ENCODE data around the gene MAP3K8. TPM values are rescaled to one million over a fixed set of nuclear protein-coding genes. Genes with fewer than 3 reads are reported as not detected.

Gene MAP3K8
- total and polyA plus RNA-seq, 9 of the 15 experiments (the other 6 are each of a cell fraction or from before 2014, with no cell fraction given): 6.9 to 23.6 (median 13.6) TPM

DNA sequence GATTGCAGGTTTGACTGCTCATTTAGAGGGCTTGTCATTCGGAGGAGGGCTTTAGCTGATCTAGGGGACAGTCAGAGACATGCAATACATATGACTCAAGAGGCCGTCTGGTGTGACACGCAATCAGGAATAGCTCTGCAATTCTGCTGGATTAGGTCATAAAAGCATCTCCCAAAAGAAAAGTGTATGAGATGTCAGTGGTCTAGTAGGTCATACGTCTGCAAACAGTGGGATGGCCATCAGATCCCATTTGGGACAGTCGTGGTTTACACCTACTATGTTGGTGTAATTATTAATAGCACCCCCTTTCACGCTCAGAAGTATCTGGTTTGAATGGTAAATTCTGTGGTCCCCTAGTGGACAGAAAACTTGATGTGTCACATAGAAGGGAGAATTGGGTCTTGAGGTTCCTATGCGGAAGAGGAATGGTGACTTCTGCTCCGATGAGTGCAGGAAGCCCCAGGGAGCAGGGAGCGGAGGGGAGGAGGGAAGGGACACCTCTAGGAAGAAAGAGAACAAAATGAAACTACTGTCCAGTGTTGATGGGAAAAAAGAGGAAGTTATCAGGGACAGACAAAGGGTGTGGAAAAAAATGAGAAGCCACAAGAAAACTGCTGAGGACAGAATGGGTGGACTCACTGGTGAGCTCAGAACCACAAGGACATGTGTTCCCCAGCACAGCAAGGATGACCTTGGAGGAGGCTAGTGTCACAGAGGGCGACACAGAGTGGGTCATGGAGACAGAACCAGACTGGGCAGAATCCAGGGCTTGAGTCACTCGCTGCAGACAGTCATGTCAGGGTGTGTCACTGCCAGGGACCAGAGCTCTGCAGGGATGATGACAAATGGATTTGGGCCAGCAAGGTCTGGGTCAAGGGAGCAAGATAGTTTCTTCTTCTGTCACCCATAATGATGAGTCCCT lies 59.9 kb downstream of the MAP3K8 start (continued):
- peak; percentile 54 for TF ChIP-seq CEBPB (tag; IDR thresholded peaks at IDR 0.05)
- TF ChIP-seq HMGN3 (IDR thresholded peaks at IDR 0.05; ENCODE audit: borderline replicate concordance, extremely low read depth, insufficient read length, low read depth, low read length): no peak
- TF ChIP-seq, protein P1, sequence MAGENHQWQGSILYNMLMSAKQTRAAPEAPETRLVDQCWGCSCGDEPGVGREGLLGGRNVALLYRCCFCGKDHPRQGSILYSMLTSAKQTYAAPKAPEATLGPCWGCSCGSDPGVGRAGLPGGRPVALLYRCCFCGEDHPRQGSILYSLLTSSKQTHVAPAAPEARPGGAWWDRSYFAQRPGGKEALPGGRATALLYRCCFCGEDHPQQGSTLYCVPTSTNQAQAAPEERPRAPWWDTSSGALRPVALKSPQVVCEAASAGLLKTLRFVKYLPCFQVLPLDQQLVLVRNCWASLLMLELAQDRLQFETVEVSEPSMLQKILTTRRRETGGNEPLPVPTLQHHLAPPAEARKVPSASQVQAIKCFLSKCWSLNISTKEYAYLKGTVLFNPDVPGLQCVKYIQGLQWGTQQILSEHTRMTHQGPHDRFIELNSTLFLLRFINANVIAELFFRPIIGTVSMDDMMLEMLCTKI (IDR thresholded peaks at IDR 0.05; ENCODE audit: partially characterized antibody): no peak
- TF ChIP-seq PPARD (CRISPR knock-in tag; IDR thresholded peaks at IDR 0.05): no peak
- TF ChIP-seq SIN3B (IDR thresholded peaks at IDR 0.05; ENCODE audit: low read depth): no peak
- no peak for TF ChIP-seq ARHGAP35 (IDR thresholded peaks at IDR 0.05; ENCODE audit: partially characterized antibody)
- TF ChIP-seq NR2F6 (CRISPR knock-in tag; IDR thresholded peaks at IDR 0.05): no peak
- TF ChIP-seq EHMT2 (IDR thresholded peaks at IDR 0.05): no peak
- TF ChIP-seq GTF2F1 (IDR thresholded peaks at IDR 0.05; ENCODE audit: low read depth, low read length): no peak
- TF ChIP-seq KDM4B (IDR thresholded peaks at IDR 0.05; ENCODE audit: borderline replicate concordance in 2 of 2, low read depth in 1 of 2): no peak
- TF ChIP-seq NCOR1 (IDR thresholded peaks at IDR 0.05): peak; percentile 5; the same call in 1 of the 2 replicates
- TF ChIP-seq, protein P2, sequence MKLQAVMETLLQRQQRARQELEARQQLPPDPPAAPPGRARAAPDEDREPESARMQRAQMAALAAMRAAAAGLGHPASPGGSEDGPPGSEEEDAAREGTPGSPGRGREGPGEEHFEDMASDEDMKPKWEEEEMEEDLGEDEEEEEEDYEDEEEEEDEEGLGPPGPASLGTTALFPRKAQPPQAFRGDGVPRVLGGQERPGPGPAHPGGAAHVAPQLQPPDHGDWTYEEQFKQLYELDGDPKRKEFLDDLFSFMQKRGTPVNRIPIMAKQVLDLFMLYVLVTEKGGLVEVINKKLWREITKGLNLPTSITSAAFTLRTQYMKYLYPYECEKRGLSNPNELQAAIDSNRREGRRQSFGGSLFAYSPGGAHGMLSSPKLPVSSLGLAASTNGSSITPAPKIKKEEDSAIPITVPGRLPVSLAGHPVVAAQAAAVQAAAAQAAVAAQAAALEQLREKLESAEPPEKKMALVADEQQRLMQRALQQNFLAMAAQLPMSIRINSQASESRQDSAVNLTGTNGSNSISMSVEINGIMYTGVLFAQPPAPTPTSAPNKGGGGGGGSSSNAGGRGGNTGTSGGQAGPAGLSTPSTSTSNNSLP (IDR thresholded peaks at IDR 0.05; ENCODE audit: borderline replicate concordance, low read depth, low read length): no peak
- TF ChIP-seq ZNF143 (CRISPR knock-in tag; IDR thresholded peaks at IDR 0.05): no peak
- no peak for TF ChIP-seq GABPB2 (CRISPR knock-in tag; conservative IDR thresholded peaks at IDR 0.05)
- no peak for TF ChIP-seq SIX5 (IDR thresholded peaks at IDR 0.05; ENCODE audit: borderline replicate concordance in 1 of 2, insufficient read depth in 1 of 2, low read depth in 1 of 2, low read length in 2 of 2)
- TF ChIP-seq IRF2 (CRISPR knock-in tag; IDR thresholded peaks at IDR 0.05): no peak
- TF ChIP-seq, protein P3, sequence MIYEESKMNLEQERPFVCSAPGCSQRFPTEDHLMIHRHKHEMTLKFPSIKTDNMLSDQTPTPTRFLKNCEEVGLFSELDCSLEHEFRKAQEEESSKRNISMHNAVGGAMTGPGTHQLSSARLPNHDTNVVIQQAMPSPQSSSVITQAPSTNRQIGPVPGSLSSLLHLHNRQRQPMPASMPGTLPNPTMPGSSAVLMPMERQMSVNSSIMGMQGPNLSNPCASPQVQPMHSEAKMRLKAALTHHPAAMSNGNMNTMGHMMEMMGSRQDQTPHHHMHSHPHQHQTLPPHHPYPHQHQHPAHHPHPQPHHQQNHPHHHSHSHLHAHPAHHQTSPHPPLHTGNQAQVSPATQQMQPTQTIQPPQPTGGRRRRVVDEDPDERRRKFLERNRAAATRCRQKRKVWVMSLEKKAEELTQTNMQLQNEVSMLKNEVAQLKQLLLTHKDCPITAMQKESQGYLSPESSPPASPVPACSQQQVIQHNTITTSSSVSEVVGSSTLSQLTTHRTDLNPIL (CRISPR knock-in tag; IDR thresholded peaks at IDR 0.05): no peak
- TF ChIP-seq CBX1 (IDR thresholded peaks at IDR 0.05; ENCODE audit: low read depth): no peak
- TF ChIP-seq YBX1 (IDR thresholded peaks at IDR 0.05): no peak
- no peak for TF ChIP-seq MTA2 (IDR thresholded peaks at IDR 0.05; ENCODE audit: low read depth)
- no peak for TF ChIP-seq CBFB (CRISPR knock-in tag; IDR thresholded peaks at IDR 0.05)
- TF ChIP-seq, protein P4, sequence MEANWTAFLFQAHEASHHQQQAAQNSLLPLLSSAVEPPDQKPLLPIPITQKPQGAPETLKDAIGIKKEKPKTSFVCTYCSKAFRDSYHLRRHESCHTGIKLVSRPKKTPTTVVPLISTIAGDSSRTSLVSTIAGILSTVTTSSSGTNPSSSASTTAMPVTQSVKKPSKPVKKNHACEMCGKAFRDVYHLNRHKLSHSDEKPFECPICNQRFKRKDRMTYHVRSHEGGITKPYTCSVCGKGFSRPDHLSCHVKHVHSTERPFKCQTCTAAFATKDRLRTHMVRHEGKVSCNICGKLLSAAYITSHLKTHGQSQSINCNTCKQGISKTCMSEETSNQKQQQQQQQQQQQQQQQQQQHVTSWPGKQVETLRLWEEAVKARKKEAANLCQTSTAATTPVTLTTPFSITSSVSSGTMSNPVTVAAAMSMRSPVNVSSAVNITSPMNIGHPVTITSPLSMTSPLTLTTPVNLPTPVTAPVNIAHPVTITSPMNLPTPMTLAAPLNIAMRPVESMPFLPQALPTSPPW (CRISPR knock-in tag; IDR thresholded peaks at IDR 0.05): peak; percentile 38; the same call in 1 of the 2 replicates
